CD4-positive, alpha-beta T cell treated with Interleukin-1 beta for 1 hour (primary cell): Measurements from ENCODE around the gene ZNF525.
"Not testable (repeated sequence)": the region's sequence is repeated elsewhere in the genome, so short reads cannot be mapped to it uniquely, and the experiment has no call there.

Source experiments
- DNase-seq, 2 donors: peaks; one replicate each; pipeline ENCODE4 v3.0.0-alpha.2; 2020 to 2022

Gene ZNF525

DNA sequence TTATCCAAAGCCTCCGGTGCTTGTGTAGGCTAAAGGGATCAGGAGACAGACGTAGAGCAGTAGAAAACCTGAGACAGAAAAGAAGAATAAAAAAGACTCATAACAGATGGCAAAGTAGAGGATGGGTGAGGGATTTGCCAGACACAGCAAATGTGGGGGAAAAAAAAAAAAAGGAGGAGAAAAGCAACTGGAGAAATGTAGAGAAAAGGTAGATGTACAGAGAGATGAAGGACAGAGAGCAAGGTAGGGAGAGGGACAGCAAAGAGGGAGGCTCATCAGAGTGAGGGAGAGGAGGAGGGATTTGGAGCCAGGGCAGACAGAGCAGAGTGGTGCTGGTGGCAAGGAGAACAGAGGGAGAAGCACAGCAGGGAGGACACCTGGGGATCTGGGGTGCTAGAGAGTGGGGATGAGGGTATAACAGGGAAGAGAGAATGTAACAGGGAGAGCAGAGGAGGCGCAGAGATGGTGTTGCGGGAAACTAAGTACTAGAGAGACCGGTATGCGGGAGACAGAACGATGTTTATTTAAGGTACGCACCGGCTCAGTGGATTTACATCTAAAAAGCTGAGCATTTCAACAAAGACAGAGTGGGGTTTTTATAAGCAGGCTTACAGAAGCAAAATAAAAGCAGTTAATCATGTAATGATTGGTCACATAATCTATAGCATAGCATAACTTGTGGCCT is 30.5 kb downstream of the ZNF525 start:
- DNase-seq, result not testable (repeated sequence)

DNA sequence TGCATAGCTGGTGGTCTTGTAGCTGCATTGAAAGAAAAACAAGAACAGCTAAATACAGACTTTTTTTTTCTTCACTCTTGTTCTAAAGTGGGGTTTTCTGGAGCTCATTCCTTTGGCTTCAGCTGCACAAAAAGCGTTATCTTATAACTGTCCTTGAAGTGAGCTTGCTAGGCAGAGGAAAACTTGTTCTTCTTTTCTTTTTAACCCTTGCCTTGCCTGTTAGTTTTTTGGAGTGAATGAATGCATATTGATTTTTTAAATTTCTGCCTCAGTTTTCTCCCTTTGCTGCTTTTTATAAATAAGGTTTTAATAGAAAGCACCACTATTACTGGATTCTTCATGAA is 31.0 kb downstream of the ZNF525 start:
- no peak for DNase-seq

DNA sequence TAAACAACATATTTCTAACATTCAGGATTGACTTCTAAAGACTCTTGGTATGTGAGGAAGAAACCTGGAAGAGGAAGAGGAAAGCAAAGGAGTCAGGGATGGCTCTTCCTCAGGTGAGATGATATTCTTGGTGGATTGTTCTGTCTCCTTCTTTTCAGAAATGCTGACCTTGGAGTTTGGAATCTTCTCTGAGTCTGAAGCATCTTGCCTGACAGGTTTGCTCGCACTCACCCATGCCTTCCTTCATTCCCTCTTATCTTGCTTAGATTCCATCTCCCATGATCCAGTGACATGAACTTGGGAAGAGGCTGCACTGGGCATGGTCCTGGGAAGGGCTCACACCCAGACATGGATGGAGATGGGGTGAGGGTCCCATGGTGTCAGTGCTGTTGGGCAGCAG is 32.4 kb downstream of the ZNF525 start:
- DNase-seq, result not testable (repeated sequence)

DNA sequence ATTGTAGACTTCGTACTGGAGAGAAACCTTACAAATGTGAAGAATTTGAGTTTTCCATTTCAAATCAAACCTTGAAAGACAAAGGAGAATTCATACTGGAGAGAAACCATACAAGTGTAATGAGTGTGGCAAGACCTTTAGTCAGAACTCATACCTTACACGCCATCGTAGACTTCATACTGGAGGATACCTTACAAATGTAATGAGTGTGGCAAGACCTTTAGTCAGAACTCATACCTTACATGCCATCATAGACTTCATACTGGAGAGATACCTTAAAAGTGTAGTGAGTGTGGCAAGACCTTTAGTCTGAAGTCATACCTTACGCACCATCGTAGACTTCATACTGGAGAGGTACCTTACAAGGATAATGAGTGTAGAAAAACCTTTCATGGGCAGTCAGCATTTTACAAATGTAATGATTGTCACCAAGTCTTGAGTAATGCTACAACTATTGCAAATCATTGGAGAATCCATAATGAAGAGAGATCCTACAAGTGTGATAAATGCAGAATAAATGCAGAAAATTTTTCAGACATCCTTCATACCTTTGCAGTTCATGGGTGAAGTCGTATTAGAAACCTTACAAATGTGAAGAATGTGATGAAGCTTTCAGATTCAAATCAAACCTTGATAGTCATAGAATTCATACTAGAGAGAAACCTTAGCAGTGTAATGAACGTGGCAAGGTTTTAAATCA is 44.1 kb downstream of the ZNF525 start:
- DNase-seq, result no peak

DNA sequence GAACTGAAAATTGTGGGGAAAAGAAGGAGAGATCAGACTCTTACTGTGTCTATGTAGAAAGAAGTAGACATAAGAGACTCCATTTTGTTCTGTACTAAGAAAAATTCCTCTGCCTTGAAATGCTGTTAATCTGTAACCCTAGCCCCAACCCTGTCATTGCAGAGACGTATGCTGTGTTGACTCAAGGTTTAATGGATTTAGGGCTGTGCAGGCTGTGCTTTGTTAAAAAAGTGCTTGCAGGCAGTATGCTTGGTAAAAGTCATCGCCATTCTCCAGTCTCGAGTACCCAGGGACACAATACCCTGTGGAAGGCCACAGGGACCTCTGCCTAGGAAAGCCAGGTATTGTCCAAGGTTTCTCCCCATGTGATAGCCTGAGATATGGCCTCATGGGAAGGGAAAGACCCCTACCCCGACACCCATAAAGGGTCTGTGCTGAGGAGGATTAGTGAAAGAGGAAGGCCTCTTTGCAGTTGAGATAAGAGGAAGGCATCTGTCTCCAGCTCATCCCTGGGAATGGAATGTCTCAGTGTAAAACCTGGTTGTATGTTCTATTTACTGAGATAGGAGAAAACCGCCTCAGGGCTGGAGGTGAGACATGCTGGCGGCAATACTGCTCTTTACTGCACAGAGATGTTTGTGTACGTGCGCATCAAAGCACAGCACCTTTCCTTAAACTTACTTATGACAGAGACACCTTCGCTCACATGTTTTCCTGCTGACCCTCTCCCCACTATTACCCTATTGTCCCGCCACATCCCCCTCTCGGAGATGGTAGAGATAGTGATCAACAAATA is 55.2 kb downstream of the ZNF525 start:
- DNase-seq, result not testable (repeated sequence)

DNA sequence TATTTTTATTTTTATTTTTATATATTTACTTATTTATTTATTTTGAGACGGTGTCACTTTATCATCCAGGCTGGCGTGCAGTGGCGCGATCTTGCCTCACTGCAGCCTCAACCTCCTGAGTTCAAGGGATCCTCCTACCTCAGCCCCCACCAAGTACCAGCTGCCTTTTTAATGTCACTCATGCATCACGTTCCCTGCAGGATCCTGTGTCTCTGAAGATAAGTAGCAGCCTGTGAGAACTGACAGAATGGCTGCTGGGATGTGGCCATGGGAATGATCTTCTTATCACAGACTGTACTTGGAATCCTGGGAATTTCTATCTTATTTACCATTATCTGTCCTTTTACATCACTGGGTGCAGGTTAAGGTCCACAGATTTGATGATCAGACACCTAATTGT is 57.0 kb downstream of the ZNF525 start:
- DNase-seq, result no peak

DNA sequence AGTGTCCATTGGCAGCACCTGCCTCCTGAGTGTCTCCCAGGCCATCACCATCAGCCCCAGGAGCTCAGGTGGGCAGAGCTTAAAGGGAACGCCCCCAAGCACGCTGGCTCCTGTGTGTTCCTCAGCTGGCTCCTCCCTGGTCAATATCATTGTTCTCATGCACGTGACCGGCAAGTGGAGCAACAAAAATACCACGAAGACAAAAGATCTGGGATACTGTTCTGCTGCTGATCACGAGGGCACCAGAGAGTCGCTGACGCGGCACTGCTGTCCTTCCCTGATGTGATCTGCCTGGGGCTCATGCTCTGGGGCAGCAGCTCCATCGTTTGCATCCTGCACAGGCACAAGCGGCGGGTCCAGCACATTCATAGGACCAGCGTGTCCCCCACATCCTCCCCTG is 57.6 kb downstream of the ZNF525 start:
- not testable (repeated sequence) for DNase-seq

DNA sequence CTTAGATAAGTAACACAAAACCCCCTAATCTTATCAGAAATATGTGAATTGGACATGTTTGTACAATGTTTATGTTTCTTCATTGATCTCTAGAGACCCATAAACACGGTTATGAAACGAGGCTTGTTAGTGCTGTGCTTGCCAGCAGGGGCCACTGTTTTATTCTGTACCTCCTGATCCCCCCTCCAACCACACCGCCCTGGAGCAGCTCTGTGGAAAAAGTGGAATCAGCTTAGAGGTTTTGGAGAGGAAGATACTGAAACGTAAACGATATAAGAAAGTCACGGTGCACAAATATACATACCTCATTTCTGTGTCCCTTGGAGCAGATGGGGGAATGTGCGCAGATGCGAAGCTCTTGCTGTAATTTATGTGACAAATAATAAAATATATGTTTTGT is 58.2 kb downstream of the ZNF525 start:
- not testable (repeated sequence) for DNase-seq

DNA sequence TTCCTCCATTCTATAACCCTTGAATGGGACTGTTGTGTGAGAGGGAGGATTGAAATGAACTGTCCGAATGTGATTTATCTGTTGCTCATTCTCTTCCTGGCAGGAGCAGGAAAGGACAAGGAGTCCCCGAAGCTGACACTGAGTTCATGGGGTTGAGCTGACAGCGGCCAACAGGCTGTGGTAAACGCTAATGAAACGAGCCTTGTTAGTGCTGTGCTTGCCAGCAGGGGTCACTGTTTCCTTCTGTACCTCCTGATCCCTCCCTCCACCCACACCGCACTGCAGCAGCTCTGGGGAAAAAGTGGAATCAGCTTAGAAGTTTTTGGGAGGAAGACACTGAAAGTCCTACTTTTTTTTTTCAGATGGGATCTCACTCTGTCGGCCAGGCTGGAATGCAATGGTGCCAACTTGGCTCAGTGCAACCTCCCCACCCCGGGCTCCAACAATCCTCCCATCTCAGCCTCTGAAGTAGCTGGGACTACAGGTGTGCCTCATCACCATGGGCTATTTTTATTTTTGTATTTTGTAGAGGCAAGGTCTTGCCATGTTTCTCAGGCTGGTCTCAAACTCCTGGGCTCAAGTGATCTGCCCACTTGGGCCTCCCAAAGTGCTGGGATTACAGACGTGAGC is 59.6 kb downstream of the ZNF525 start:
- peak; percentile 67 to 69 for DNase-seq

DNA sequence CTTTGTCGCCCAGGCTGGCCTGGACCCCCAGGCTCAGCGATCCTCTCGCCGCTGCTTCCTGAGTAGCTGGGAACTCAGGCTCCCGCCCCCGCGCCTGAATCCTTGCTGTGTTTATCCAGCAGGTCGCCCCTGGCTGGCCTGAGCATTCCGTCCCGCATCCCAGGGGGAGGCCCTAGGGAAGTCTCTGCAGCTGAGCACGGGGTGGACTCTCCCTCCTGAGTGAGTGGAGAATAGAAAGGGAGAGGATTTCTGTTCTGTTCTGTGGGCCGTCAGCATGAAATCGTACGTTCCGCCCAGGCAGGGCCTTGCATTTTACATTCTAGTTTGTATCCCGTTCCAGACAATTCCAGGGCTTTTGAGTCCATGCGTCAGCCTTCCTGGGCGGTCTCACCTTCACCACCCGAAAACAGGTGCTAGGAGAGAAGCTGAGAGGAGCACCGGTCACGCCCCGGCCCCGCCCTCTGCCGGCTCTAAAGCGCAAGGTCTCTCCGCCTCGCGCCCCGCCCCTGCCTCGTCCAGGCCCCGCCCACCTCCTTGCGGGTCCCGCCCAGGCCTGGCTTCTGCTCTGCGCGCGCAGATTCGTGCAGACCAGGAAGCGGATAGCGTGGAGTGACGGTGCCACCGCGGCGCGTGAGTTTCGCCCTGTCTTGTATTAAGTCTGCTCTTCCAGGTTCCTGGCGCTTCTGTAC is 66.0 kb downstream of the ZNF525 start, which contains the start of gene ZNF761:
TSS of gene ZNF761 (plus strand) at position 586 of the 689 bp plus-strand sequence. CDS start 15,285 bp downstream, outside the sequence.
- peak; percentile 96 to 97 for DNase-seq

DNA sequence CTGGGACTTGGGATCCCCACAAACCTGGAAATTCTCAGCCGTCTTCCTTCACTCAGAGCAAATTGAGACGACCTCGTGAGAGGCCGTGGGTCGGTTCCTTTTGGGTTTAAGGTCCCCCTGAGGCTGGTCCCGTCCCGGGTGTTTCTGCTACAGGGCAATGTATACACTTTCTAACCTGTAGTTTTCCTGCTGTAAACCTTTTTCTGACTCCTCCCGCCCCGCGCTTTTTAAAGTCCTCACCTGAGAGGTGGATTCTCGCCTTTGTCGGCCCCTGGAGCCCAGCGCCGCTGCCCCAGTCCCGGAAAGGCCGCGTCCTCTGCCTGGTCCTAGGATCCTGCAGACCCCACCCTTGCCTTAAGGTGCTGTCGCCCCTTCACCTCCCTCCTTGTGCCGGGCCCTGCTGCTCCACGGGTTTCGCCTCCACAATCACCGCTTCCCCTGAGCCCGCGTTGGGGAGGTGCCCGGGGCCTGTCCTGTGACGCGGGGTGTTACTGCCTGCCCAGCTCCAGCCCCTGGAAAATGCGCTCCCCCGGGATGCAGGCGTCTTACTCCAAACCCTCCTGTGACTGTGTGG is 66.7 kb downstream of the ZNF525 start:
- no peak for DNase-seq
